BJ (cell line): ENCODE data around the gene ACKR2. TPM values are rescaled to one million over a fixed set of nuclear protein-coding genes. Genes with fewer than 3 reads are reported as not detected.

Experiments used
- CTCF ChIA-PET: fragments of 350-600 bp; formaldehyde crosslinking; extraction: SDS; loops from one replicate; lab custom pipeline; 2021; ENCODE audit warnings: antibody characterized with exemption, inconsistent platforms; lab: Yijun Ruan, JAX
- POLR2A ChIA-PET: fragments of 300-600 bp; sonication (Branson Sonifier 250); formaldehyde crosslinking; extraction: SDS; loops from one replicate; lab custom pipeline; 2021; ENCODE audit warnings: antibody characterized with exemption; lab: Charles Lee
- DNase-seq: peaks from one replicate; pipeline ENCODE4 v3.0.0-alpha.2; 2011; ENCODE audit warnings: low read depth
- H3K27me3 ChIP-seq: 2 replicates; pipeline ENCODE4 v1.6.0; 2011; ENCODE audit warnings: low read length; ENCODE audit not compliant: control insufficient read depth, insufficient read depth
- H3K36me3 ChIP-seq: 2 replicates; pipeline ENCODE4 v1.5.1; 2011; ENCODE audit warnings: low read length; ENCODE audit not compliant: control insufficient read depth, insufficient read depth
- H3K4me3 ChIP-seq: 2 replicates; pipeline ENCODE4 v1.5.1; 2011; ENCODE audit warnings: low read depth, mild to moderate bottlenecking, control low read depth, low read length
- CTCF ChIP-seq: IDR thresholded peaks from 2 replicates; pipeline ENCODE4 v1.5.1; 2011; ENCODE audit warnings: low read depth, mild to moderate bottlenecking, control low read depth, inconsistent platforms, low read length, moderate library complexity; ENCODE audit not compliant: insufficient read depth
- polyA plus RNA-seq: library from polyadenylated mRNA; depleted of rRNA; stranded (reverse); fragments of >200 nt; gene quantifications from 2 replicates; pipeline ENCODE4 v1.2.3, GENCODE V29; 2011

The ACKR2 gene
- polyA plus RNA-seq, 1 experiment = 0.15 TPM

GRCh38 chr3:42891042-42891441, 81.8 kb downstream of the ACKR2 start:
- no peak for DNase-seq
- POLR2A ChIA-PET = no interaction called here
- CTCF ChIA-PET = no interaction called here
- H3K36me3 ChIP-seq = no peaks in the 10 kb centered on the region
- H3K4me3 ChIP-seq = no peak overlapping the region
- no peak for TF ChIP-seq CTCF
- H3K27me3 ChIP-seq = peaks cover 2% of the 10 kb centered on the region

- H3K27me3 ChIP-seq = peaks cover 2% of the 10 kb centered on the region
- no peak for TF ChIP-seq CTCF
- no peak overlapping the region for H3K4me3 ChIP-seq
- no peaks in the 10 kb centered on the region for H3K36me3 ChIP-seq
- DNase-seq = no peak
- CTCF ChIA-PET = interaction anchor here (2.5 kb wide), 1 partner anchor 10 kb away, joined by 14 read pairs; no protein-coding TSS in a partner anchor
- POLR2A ChIA-PET = no interaction called here
These were observed 82.9 kb downstream of the ACKR2 start for GRCh38 chr3:42892169-42892568.

GRCh38 chr3:42892807-42893206, 83.6 kb downstream of the ACKR2 start:
- ChIA-PET CTCF (interaction anchor here (2.5 kb wide), 1 partner anchor 11 kb away, joined by 14 read pairs; no protein-coding TSS in a partner anchor), POLR2A (no interaction called here)
- no peak for TF ChIP-seq CTCF
- Histone ChIP-seq H3K4me3 (no peak overlapping the region), H3K36me3 (no peaks in the 10 kb centered on the region), H3K27me3 (peaks cover 2% of the 10 kb centered on the region)
- DNase-seq = no peak

- Histone ChIP-seq H3K36me3 (no peaks in the 10 kb centered on the region), H3K27me3 (peaks cover 2% of the 10 kb centered on the region), H3K4me3 (no peak overlapping the region)
- ChIA-PET POLR2A (no interaction called here), CTCF (no interaction called here)
- TF ChIP-seq CTCF = no peak
- DNase-seq = no peak
These were observed 85.7 kb downstream of the ACKR2 start for GRCh38 chr3:42894698-42895579.

- POLR2A ChIA-PET = no interaction called here
These were observed 86.3 kb downstream of the ACKR2 start for GRCh38 chr3:42895580-42895868.

More at GRCh38 chr3:42895580-42895868, 86.3 kb downstream of the ACKR2 start:
- TF ChIP-seq CTCF = no peak
- no peaks in the 10 kb centered on the region for H3K36me3 ChIP-seq
- no peak for DNase-seq
- no peak overlapping the region for H3K4me3 ChIP-seq
- H3K27me3 ChIP-seq = peaks cover 2% of the 10 kb centered on the region
- CTCF ChIA-PET = no interaction called here
